ENCODE data around the gene TEKT3.

- no peak for TF ChIP-seq CTCF (IDR thresholded peaks at IDR 0.05)
- no peak for TF ChIP-seq TAF1 (IDR thresholded peaks at IDR 0.05; ENCODE audit: borderline replicate concordance, low read depth, low read length)
- no peak for TF ChIP-seq EP300 (IDR thresholded peaks at IDR 0.05; ENCODE audit: borderline replicate concordance in 1 of 2, low read depth in 1 of 2, low read length in 1 of 2)
- TF ChIP-seq MAX (IDR thresholded peaks at IDR 0.05; ENCODE audit: low read depth), result no peak
- no peak for TF ChIP-seq NFIC (IDR thresholded peaks at IDR 0.05; ENCODE audit: borderline replicate concordance)
- no peak for TF ChIP-seq GABPA (IDR thresholded peaks at IDR 0.05; ENCODE audit: low read depth)
- TF ChIP-seq YY1 (IDR thresholded peaks at IDR 0.05; ENCODE audit: low read depth), result no peak
Measured at GRCh38 chr17:15323131-15323530, 18.3 kb downstream of the TEKT3 start.

Measured in SK-N-SH (cell line).